Measurements from ENCODE around the gene ADAMTS19.

GRCh38 chr5:129541051-129541450 lies 81.0 kb downstream of the ADAMTS19 start:
- TF ChIP-seq MAX (IDR thresholded peaks at IDR 0.05) (no peak), YY1 (IDR thresholded peaks at IDR 0.05; ENCODE audit: low read depth) (no peak), TAF1 (IDR thresholded peaks at IDR 0.05; ENCODE audit: low read depth) (no peak), EP300 (IDR thresholded peaks at IDR 0.05; ENCODE audit: borderline replicate concordance) (no peak), FOXM1 (IDR thresholded peaks at IDR 0.05; ENCODE audit: borderline replicate concordance, low read depth) (no peak), TCF12 (IDR thresholded peaks at IDR 0.05; ENCODE audit: low read depth) (no peak), CEBPB (IDR thresholded peaks at IDR 0.05) (no peak), NFIC (IDR thresholded peaks at IDR 0.05) (no peak), USF1 (IDR thresholded peaks at IDR 0.05) (no peak), TEAD4 (IDR thresholded peaks at IDR 0.05) (no peak), ZBTB7A (IDR thresholded peaks at IDR 0.05; ENCODE audit: low read depth) (no peak), RAD21 (IDR thresholded peaks at IDR 0.05; ENCODE audit: low read depth) (no peak)
- TF ChIP-seq, protein P1, sequence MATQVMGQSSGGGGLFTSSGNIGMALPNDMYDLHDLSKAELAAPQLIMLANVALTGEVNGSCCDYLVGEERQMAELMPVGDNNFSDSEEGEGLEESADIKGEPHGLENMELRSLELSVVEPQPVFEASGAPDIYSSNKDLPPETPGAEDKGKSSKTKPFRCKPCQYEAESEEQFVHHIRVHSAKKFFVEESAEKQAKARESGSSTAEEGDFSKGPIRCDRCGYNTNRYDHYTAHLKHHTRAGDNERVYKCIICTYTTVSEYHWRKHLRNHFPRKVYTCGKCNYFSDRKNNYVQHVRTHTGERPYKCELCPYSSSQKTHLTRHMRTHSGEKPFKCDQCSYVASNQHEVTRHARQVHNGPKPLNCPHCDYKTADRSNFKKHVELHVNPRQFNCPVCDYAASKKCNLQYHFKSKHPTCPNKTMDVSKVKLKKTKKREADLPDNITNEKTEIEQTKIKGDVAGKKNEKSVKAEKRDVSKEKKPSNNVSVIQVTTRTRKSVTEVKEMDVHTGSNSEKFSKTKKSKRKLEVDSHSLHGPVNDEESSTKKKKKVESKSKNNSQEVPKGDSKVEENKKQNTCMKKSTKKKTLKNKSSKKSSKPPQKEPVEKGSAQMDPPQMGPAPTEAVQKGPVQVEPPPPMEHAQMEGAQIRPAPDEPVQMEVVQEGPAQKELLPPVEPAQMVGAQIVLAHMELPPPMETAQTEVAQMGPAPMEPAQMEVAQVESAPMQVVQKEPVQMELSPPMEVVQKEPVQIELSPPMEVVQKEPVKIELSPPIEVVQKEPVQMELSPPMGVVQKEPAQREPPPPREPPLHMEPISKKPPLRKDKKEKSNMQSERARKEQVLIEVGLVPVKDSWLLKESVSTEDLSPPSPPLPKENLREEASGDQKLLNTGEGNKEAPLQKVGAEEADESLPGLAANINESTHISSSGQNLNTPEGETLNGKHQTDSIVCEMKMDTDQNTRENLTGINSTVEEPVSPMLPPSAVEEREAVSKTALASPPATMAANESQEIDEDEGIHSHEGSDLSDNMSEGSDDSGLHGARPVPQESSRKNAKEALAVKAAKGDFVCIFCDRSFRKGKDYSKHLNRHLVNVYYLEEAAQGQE (IDR thresholded peaks at IDR 0.05; ENCODE audit: low read depth): no peak
